Epithelial cell of alveolus of lung (primary cell): ENCODE data around the gene PRPF19. TPM values are rescaled to one million over a fixed set of nuclear protein-coding genes. Genes with fewer than 3 reads are reported as not detected.

Experiments
- total RNA-seq: library from RNA; depleted of rRNA; stranded (reverse); fragments of >200 nt; gene quantifications from 2 replicates; pipeline ENCODE4 v1.2.1, GENCODE V29; 2015

PRPF19 gene
- 80.9 and 82.1 TPM in 2 replicates for total RNA-seq

GRCh38 chr11:60906132-60906972 is at the start of gene PRPF19:
Gene PRPF19 (minus strand): TSS chr11:60906585. CDS start chr11:60906382, 203 bp downstream.

GRCh38 chr11:60951904-60952741 is 45.7 kb upstream of the PRPF19 start, which contains the start of gene SLC15A3:
Gene SLC15A3 (minus strand): TSS chr11:60952176. CDS start chr11:60951551, 625 bp downstream.

GRCh38 chr11:60924110-60924905 is 17.9 kb upstream of the PRPF19 start, which contains the start of gene TMEM132A:
Gene TMEM132A (plus strand): TSS chr11:60924460. CDS start chr11:60924634, 174 bp downstream.

GRCh38 chr11:60913793-60914632 is 7.6 kb upstream of the PRPF19 start, which contains the start of gene TMEM109:
Gene TMEM109 (plus strand): TSS chr11:60914158. CDS start chr11:60919694, 5,536 bp downstream.

GRCh38 chr11:60866911-60867870 is 39.2 kb downstream of the PRPF19 start, which contains the start of gene ZP1:
Gene ZP1 (plus strand): TSS chr11:60867542. CDS start chr11:60867562, 20 bp downstream.

GRCh38 chr11:60855726-60856633 is 50.4 kb downstream of the PRPF19 start, which contains the start of gene PTGDR2:
Gene PTGDR2 (minus strand): TSS chr11:60855950. CDS start chr11:60853722, 2,228 bp downstream.

GRCh38 chr11:60841797-60842667 is 64.4 kb downstream of the PRPF19 start, which contains the start of gene CCDC86:
Gene CCDC86 (plus strand): TSS chr11:60842113. CDS start chr11:60842125, 12 bp downstream.

Other genes with a start within 250 kb of the PRPF19 start
- not detected in 2 replicates for gene MS4A8, start 207.0 kb downstream of the PRPF19 start, total RNA-seq
- not detected in 2 replicates for gene MS4A18, start 181.9 kb downstream of the PRPF19 start, total RNA-seq
- not detected in 2 replicates for gene MS4A15, start 149.7 kb downstream of the PRPF19 start, total RNA-seq
- not detected in 2 replicates for gene MS4A10, start 121.3 kb downstream of the PRPF19 start, total RNA-seq
- 23.6 and 31.4 TPM in 2 replicates for gene CCDC86, start 64.5 kb downstream of the PRPF19 start, total RNA-seq
- 2.5 and 6.8 TPM in 2 replicates for gene PTGDR2, start 50.6 kb downstream of the PRPF19 start, total RNA-seq
- gene ZP1, start 39.0 kb downstream of the PRPF19 start, total RNA-seq = 1.6 and 3.1 TPM in 2 replicates
- gene TMEM109, start 7.6 kb upstream of the PRPF19 start, total RNA-seq = 69.9 and 76.4 TPM in 2 replicates
- gene TMEM132A, start 17.9 kb upstream of the PRPF19 start, total RNA-seq = 127 and 158 TPM in 2 replicates
- 8.5 and 9.2 TPM in 2 replicates for gene SLC15A3, start 45.6 kb upstream of the PRPF19 start, total RNA-seq
- gene CD6, start 65.1 kb upstream of the PRPF19 start, total RNA-seq = not detected in 2 replicates
- gene CD5, start 195.9 kb upstream of the PRPF19 start, total RNA-seq = not detected in 2 replicates